Measurements from ENCODE around the gene COL8A2. TPM values are rescaled to one million over a fixed set of nuclear protein-coding genes. Genes with fewer than 3 reads are reported as not detected.
"Not testable (repeated sequence)": the region's sequence is repeated elsewhere in the genome, so short reads cannot be mapped to it uniquely, and the experiment has no call there.

COL8A2 gene
- total RNA-seq, 4 donors from 2014 or later = 1.2 to 16.6 (median 5.8) TPM

DNA sequence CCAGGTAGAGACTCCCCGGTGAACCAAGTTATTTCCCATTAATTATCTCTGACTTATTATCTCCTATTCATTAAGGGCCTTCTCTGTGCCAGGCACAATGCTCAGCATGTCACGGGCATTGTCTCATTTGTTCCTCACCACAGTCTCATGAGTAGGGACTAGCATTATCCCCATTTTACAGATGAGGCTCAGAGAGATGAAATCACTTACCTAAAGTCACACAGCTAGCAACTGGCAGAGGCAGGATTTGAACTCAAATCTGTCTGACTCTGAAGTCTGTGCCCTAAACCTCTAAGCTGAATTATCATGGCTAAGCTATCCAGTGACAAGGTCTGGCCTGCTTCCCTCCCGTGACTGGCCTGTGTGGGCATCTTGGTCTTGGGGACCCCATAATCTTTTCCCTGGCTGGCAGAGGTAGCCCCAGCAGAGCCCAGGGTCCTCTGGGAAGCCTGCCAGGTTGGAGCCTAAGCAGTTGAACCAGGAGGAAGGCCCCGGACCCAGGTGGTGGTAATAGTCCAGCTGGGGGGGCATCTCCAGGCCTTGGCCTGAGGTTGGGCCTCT is 35.4 kb upstream of the COL8A2 start:
- Histone ChIP-seq H3K9me3 (no peaks in the 10 kb centered on the region), H3K4me1 (peaks cover 3 to 46% of the 10 kb centered on the region in 2 donors), H3K27ac (peak overlapping the region; percentile 84 to 100), H3K27me3 (no peaks in the 10 kb centered on the region), H3K36me3 (no peaks in the 10 kb centered on the region), H3K4me3 (peak overlapping the region; percentile 26 to 39)
- TF ChIP-seq, protein P1, sequence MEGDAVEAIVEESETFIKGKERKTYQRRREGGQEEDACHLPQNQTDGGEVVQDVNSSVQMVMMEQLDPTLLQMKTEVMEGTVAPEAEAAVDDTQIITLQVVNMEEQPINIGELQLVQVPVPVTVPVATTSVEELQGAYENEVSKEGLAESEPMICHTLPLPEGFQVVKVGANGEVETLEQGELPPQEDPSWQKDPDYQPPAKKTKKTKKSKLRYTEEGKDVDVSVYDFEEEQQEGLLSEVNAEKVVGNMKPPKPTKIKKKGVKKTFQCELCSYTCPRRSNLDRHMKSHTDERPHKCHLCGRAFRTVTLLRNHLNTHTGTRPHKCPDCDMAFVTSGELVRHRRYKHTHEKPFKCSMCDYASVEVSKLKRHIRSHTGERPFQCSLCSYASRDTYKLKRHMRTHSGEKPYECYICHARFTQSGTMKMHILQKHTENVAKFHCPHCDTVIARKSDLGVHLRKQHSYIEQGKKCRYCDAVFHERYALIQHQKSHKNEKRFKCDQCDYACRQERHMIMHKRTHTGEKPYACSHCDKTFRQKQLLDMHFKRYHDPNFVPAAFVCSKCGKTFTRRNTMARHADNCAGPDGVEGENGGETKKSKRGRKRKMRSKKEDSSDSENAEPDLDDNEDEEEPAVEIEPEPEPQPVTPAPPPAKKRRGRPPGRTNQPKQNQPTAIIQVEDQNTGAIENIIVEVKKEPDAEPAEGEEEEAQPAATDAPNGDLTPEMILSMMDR (IDR thresholded peaks at IDR 0.05) = no peak
- TF ChIP-seq POLR2A (IDR thresholded peaks at IDR 0.05) = no peak
- intact Hi-C loops (cut with DNase I; ENCODE audit: low total_unique reads) = no loop called here
- DNase-seq = no peak

DNA sequence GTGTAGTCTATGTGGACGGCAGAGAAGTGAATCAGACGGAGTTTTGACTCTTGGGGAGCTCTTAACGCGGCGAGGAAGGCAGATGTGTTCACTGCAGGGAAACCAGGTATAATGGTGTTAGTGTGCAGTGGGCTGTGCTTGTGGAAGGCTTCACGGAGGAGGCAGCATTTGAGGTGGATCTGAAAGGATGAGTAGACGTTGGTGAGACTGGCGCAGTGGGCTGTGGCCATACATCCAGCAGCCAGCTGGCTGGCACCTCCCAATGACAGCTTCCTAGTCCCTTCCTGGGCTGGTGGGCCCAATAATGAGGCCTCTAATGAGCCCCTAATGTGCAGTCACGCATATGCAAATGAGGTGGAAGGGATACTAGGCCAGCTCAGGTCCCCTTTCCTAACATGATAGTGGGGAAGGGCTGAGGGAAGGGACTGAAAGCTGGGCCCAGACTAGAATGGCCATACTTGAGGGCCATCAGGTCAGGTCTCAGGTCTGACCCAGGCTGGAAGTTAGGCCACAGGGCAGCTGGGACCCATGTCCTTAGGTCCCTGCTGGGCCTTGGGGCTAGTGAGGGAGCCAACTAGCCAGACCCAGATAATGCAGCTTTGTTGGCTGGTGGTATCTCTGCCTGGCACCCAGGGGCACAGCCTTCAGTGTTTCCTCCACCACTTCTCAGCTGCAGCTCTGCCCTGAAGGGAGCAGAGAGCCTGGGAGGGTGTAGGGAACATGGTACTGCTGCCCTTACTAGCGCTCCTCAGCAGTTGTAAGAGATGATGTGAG is 34.8 kb upstream of the COL8A2 start:
- no peaks in the 10 kb centered on the region for H3K9me3 ChIP-seq
- no peak overlapping the region for H3K4me3 ChIP-seq
- no peaks in the 10 kb centered on the region for H3K27me3 ChIP-seq
- H3K36me3 ChIP-seq = no peaks in the 10 kb centered on the region
- no peak for DNase-seq
- peaks cover 3 to 46% of the 10 kb centered on the region in 2 donors for H3K4me1 ChIP-seq
- peak overlapping the region; percentile 84 to 100 for H3K27ac ChIP-seq
- intact Hi-C loops (cut with DNase I; ENCODE audit: low total_unique reads) = loop anchor here (10.0 kb wide), 1 partner anchor 125 kb away; no protein-coding TSS in a partner anchor
- TF ChIP-seq, protein P1 (IDR thresholded peaks at IDR 0.05) = no peak
- TF ChIP-seq POLR2A (IDR thresholded peaks at IDR 0.05) = no peak

DNA sequence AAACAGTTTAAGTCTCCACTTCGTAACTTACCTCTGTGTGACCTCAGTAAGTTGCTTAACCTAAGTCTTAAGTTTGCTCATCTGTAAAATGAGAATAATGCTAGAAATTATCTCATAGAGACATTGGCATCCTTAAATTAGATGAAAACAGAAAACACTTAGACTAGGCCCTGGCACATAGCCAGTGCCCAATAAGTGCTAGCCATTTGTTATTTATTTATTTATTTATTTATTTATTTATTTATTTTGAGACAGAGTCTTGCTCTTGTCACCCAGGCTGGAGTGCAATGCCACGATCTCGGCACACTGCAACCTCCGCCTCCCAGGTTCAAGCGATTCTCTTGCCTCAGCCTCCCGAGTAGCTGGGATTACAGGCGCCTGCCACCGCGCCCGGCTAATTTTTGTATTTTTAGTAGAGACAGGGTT is 33.8 kb upstream of the COL8A2 start:
- not testable (repeated sequence) for H3K36me3 ChIP-seq, H3K4me3 ChIP-seq, H3K9me3 ChIP-seq, H3K27me3 ChIP-seq, DNase-seq
- intact Hi-C loops (cut with DNase I; ENCODE audit: low total_unique reads) = loop anchor here (10.0 kb wide), 1 partner anchor 126 kb away; no protein-coding TSS in a partner anchor
- H3K27ac ChIP-seq = peak overlapping the region in 1 of 2 donors; percentile 100
- peaks cover 3 to 46% of the 10 kb centered on the region in 2 donors for H3K4me1 ChIP-seq

DNA sequence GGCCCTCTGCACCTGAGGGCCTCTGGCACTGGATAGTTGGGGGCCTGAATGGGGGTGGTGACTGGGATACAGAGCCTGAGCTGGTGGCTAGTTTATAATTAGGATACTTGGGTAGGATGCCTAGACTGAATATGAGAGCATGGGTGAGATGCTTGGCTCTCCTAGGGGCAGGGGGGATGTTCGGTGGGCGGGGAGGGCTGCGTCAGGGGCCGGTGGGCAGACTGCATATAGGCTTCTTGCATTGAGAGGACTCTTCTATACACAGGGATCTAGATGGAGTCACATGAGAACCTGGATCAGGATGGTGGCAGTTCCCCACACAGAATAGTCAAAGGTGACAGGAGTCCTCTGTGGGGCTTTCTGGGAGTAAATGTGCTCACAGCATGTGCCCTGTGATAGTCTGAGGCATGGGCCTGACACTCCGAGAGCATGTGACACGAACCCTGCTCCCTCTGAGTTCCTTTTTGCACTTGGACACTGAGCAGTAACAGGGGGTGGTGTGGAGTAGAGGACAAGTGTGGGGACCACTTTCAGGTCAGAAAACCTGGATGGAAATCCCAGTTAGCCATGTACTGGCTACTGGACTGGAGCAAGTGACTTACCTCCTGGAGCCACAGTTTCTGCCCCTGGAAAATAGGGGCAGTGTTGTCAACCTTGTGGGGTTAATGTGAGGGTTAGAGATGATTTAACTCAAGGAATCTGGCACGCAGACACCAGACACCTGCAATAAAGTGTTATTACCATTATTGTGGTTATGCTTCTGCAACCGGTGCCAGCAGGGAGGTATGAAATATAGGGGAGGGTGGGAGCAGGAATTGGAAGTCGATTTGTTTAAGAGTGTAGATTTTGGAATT is 33.2 kb upstream of the COL8A2 start:
- Histone ChIP-seq H3K27me3 (no peaks in the 10 kb centered on the region), H3K4me1 (peaks cover 3 to 46% of the 10 kb centered on the region in 2 donors), H3K9me3 (no peaks in the 10 kb centered on the region), H3K27ac (peak overlapping the region; percentile 100), H3K4me3 (peak overlapping the region; percentile 63 to 99), H3K36me3 (no peaks in the 10 kb centered on the region)
- no peak for TF ChIP-seq POLR2A (IDR thresholded peaks at IDR 0.05)
- TF ChIP-seq, protein P1 (IDR thresholded peaks at IDR 0.05) = no peak
- intact Hi-C loops (cut with DNase I; ENCODE audit: low total_unique reads) = loop anchor here (10.0 kb wide), 1 partner anchor 127 kb away; no protein-coding TSS in a partner anchor
- no peak for DNase-seq

DNA sequence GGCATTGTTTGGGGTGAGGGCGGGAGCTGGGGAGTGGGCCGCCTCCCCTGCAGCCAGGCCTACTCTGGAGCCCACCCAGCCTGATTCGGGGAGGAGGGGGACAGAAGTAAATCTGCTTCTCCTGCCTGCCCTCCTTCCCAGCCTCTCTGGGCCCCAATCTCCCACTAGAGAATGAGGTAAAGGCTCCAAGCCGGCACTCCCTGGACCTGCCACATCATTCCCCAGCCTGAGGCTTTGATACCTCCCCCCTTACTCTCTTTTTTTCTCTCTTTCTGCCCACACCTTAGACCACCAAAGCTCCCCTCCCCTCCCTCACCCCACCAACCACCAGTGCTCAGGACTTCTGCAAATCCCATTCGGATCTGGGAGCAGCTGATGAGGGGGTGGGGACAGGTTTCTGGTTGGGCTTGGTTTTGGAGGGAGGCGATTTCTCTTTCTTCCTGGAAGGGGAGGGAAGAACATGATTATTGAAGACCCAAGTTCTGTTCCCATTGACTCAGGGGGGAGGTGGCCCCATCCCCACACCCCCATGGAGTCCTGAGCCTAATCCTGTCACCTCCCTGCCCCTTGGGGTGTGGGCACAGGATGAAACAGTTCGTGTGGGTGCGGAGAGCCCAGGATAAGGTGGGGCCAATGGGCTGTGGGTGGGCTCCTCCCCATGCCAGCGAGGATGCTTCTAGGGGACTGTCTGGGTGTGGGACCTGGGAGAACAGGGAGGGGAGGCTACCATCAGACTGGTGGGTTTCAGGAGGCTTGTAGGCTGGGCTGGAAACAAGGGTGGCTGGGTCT is 32.3 kb upstream of the COL8A2 start:
- peak overlapping the region; percentile 63 to 99 for H3K4me3 ChIP-seq
- H3K36me3 ChIP-seq = no peaks in the 10 kb centered on the region
- no peaks in the 10 kb centered on the region for H3K9me3 ChIP-seq
- DNase-seq = no peak
- H3K4me1 ChIP-seq = peaks cover 3 to 40% of the 10 kb centered on the region in 2 donors
- H3K27me3 ChIP-seq = no peaks in the 10 kb centered on the region
- intact Hi-C loops (cut with DNase I; ENCODE audit: low total_unique reads) = loop anchor here (10.0 kb wide), 1 partner anchor 127 kb away; no protein-coding TSS in a partner anchor
- peak overlapping the region; percentile 100 for H3K27ac ChIP-seq
- no peak for TF ChIP-seq POLR2A (IDR thresholded peaks at IDR 0.05)
- TF ChIP-seq, protein P1 (IDR thresholded peaks at IDR 0.05) = no peak

Measured in uterus (tissue), 4 donors.